Adrenal gland (tissue), 5 donors: ENCODE results near the gene VAPA.

Experiments used
- CTCF ChIP-seq, 6 experiments: fragments of 450-650 bp in 4 of 6; fragments of 200-600 bp in 2 of 6; sonication (generic) in 1 of 6; IDR thresholded peaks; 1 replicate in 5 of 6; 2 replicates in 1 of 6; pipeline versions ENCODE4 v1.5.1 to v1.8.0; 2016 to 2021; ENCODE audit warnings: antibody characterized with exemption in 6 of 6, mild to moderate bottlenecking in 2 of 6, moderate library complexity in 1 of 6
- POLR2A ChIP-seq, 2 donors: fragments of 450-650 bp; IDR thresholded peaks; one replicate each; pipeline ENCODE4 v1.6.1; 2017; ENCODE audit warnings: antibody characterized with exemption in 2 of 2, mild to moderate bottlenecking in 2 of 2, moderate library complexity in 1 of 2
- donor health status: DM: no; HTN: no; CAD: no.

- TF ChIP-seq CTCF (IDR thresholded peaks at IDR 0.05) = no peak
- TF ChIP-seq POLR2A (IDR thresholded peaks at IDR 0.05) = no peak
These were observed 36.6 kb downstream of the VAPA start for GRCh38 chr18:9950289-9951016.
